Gastrocnemius medialis (tissue), 4 donors: Measurements from ENCODE around the gene CDHR4. TPM values are rescaled to one million over a fixed set of nuclear protein-coding genes. Genes with fewer than 3 reads are reported as not detected.

Experiments used
- ATAC-seq, 2 donors: fragments of 150-250 bp; one replicate each; pipeline ENCODE4 v1.9.1; 2016
- DNase-seq, 2 donors: peaks; one replicate each; pipeline ENCODE4 v3.0.0-alpha.2; 2019
- H3K27ac ChIP-seq, 4 donors: fragments of 200-600 bp; sonication (generic); 1 replicate in 1 of 4; 2 replicates in 3 of 4; pipeline ENCODE4 v1.5.1; 2016 to 2018; ENCODE audit warnings: mild to moderate bottlenecking in 2 of 4, moderate library complexity in 1 of 4
- H3K27me3 ChIP-seq, 3 donors: fragments of 200-600 bp; sonication (generic) in 2 of 3; 1 replicate in 1 of 3; 2 replicates in 2 of 3; pipeline versions ENCODE4 v1.5.1 to v1.6.0; 2016 to 2019; ENCODE audit warnings: mild to moderate bottlenecking in 1 of 3, moderate library complexity in 1 of 3
- H3K36me3 ChIP-seq, 2 donors: fragments of 200-600 bp; sonication (generic) in 1 of 2; one replicate each; pipeline ENCODE4 v1.5.1; 2017 to 2018
- H3K4me1 ChIP-seq, 2 donors: fragments of 200-600 bp; sonication (generic) in 1 of 2; one replicate each; pipeline ENCODE4 v1.5.1; 2016 to 2017; ENCODE audit warnings: mild to moderate bottlenecking in 2 of 2
- H3K4me3 ChIP-seq, 4 donors: fragments of 200-600 bp; sonication (generic) in 3 of 4; 1 replicate in 1 of 4; 2 replicates in 3 of 4; pipeline ENCODE4 v1.5.1; 2016 to 2019; ENCODE audit warnings: mild to moderate bottlenecking in 2 of 4
- H3K9me3 ChIP-seq, 3 donors: fragments of 200-600 bp; sonication (generic) in 2 of 3; 1 replicate in 1 of 3; 2 replicates in 2 of 3; pipeline ENCODE4 v1.5.1; 2016 to 2019
- CTCF ChIP-seq, 5 experiments: fragments of 450-650 bp in 3 of 5; fragments of 200-600 bp in 2 of 5; sonication (generic) in 2 of 5; IDR thresholded peaks in 4 of 5; conservative IDR thresholded peaks in 1 of 5; 1 replicate in 4 of 5; 2 replicates in 1 of 5; pipeline ENCODE4 v1.5.1; 2016 to 2019; ENCODE audit warnings: antibody characterized with exemption in 5 of 5, mild to moderate bottlenecking in 3 of 5, moderate library complexity in 3 of 5
- POLR2A ChIP-seq, 2 donors: fragments of 450-650 bp; IDR thresholded peaks; one replicate each; pipeline ENCODE4 v1.6.1; 2017; ENCODE audit warnings: antibody characterized with exemption in 2 of 2, mild to moderate bottlenecking in 2 of 2, moderate library complexity in 2 of 2
- in situ Hi-C, 4 donors: fragments of 200-750 bp; cut with MboI; loops; one replicate each; pipeline versions ENCODE4 v1.15.0 to v1.8.0; 2017; ENCODE audit warnings: low sequenced_read_pairs in 4 of 4
- intact Hi-C: fragments of 100-400 bp; cut with DNase I; formaldehyde crosslinking; loops from one replicate; pipeline ENCODE4 v1.15.1; 2023; ENCODE audit warnings: low total_unique reads
- total RNA-seq, 4 donors: library from RNA; depleted of rRNA; stranded (reverse); fragments of >200 nt; gene quantifications; one replicate each; pipeline versions ENCODE4 v1.1.0 to v1.2.3, GENCODE V29; 2016

The CDHR4 gene
- total RNA-seq, 4 donors from 2014 or later, result not detected

- Histone ChIP-seq H3K27ac (no peak overlapping the region), H3K27me3 (no peaks in the 10 kb centered on the region), H3K9me3 (no peaks in the 10 kb centered on the region), H3K4me3 (no peak overlapping the region), H3K4me1 (peaks cover 5 to 8% of the 10 kb centered on the region in 2 donors), H3K36me3 (no peaks in the 10 kb centered on the region)
- TF ChIP-seq POLR2A (IDR thresholded peaks at IDR 0.05), result no peak
- no peak for TF ChIP-seq CTCF (IDR thresholded peaks at IDR 0.05 in 4 of 5, conservative IDR thresholded peaks at IDR 0.05 in 1 of 5)
- in situ Hi-C loops, result loop anchor here in 1 of 4 donors (5.0 kb wide), 1 partner anchor 38 kb away; no protein-coding TSS in a partner anchor
- intact Hi-C loops, result no loop called here
- DNase-seq (no peak), ATAC-seq (no peak)
Observed at GRCh38 chr3:49799105-49799504, 568 bp downstream of the CDHR4 start.

DNA sequence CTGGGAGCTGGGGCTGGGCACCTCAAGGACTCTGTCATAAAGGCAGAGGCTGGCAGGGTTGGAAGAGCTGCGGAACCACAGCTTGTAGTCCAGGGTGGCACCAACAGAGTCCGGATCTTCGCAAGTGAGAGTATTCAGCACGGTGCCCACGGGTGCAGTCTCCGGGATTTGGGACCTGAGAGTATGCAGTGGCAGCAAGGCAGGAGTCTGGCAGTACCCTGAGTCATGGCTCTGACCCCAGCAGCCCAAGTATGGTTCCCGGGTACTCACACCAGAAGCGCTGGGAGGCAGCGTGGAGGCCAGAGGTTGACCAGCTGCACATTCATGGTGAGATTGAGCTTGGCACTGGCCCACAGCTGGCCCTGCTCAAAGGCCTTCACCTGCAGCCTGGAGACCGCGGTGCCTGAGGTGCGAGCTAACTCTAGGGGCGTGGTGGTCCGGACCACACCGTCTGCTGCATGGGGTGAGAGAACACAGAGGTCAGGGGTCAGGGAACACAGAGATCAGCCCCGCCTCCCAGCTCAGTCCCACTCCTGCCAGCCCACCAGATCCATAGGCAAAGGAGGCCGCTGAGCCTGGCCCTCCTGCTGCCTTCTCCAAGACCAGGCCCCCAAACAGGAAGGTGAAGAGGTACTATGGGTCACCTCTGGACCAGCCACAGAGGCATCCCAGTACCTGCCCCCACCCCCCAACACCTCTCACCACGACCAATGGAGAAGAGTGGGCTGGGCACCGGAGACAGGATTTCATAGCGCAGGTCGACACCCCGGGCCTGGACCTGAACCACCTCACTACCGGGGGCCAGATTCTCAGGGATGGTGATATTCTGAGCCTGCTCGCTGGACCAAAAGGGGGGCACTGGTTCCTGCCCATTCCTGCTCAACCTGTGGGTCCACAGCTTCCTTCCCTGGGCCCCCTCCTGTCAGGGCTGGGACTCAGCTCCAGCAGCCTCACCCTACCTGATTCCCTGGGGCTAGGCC lies 4.5 kb downstream of the CDHR4 start:
- Histone ChIP-seq H3K4me1 (no peaks in the 10 kb centered on the region), H3K27ac (no peak overlapping the region), H3K9me3 (no peaks in the 10 kb centered on the region), H3K4me3 (no peak overlapping the region), H3K27me3 (no peaks in the 10 kb centered on the region), H3K36me3 (no peaks in the 10 kb centered on the region)
- DNase-seq, result no peak
- ATAC-seq, result no peak
- in situ Hi-C loops, result loop anchor here in 1 of 4 donors (5.0 kb wide), 1 partner anchor 42 kb away; no protein-coding TSS in a partner anchor
- TF ChIP-seq POLR2A (IDR thresholded peaks at IDR 0.05), result no peak
- no peak for TF ChIP-seq CTCF (IDR thresholded peaks at IDR 0.05 in 4 of 5, conservative IDR thresholded peaks at IDR 0.05 in 1 of 5)
- intact Hi-C loops, result no loop called here

GRCh38 chr3:49794431-49794830 lies 5.2 kb downstream of the CDHR4 start:
- intact Hi-C loops (no loop called here), in situ Hi-C loops (no loop called here)
- Histone ChIP-seq H3K27me3 (no peaks in the 10 kb centered on the region), H3K4me3 (no peak overlapping the region), H3K36me3 (no peaks in the 10 kb centered on the region), H3K4me1 (no peaks in the 10 kb centered on the region), H3K9me3 (no peaks in the 10 kb centered on the region), H3K27ac (no peak overlapping the region)
- ATAC-seq, result no peak
- DNase-seq, result no peak
- TF ChIP-seq POLR2A (IDR thresholded peaks at IDR 0.05) (no peak), CTCF (IDR thresholded peaks at IDR 0.05 in 4 of 5, conservative IDR thresholded peaks at IDR 0.05 in 1 of 5) (no peak)

GRCh38 chr3:49793486-49794085 lies 6.1 kb downstream of the CDHR4 start:
- in situ Hi-C loops, result no loop called here
- DNase-seq (no peak), ATAC-seq (no peak)
- Histone ChIP-seq H3K9me3 (no peaks in the 10 kb centered on the region), H3K4me3 (no peak overlapping the region), H3K27ac (no peak overlapping the region), H3K27me3 (no peaks in the 10 kb centered on the region), H3K4me1 (no peaks in the 10 kb centered on the region), H3K36me3 (no peaks in the 10 kb centered on the region)
- intact Hi-C loops, result no loop called here
- no peak for TF ChIP-seq CTCF (IDR thresholded peaks at IDR 0.05 in 4 of 5, conservative IDR thresholded peaks at IDR 0.05 in 1 of 5)
- no peak for TF ChIP-seq POLR2A (IDR thresholded peaks at IDR 0.05)
